Esophagus muscularis mucosa (tissue), 4 donors: Measurements from ENCODE around the gene TERT. TPM values are rescaled to one million over a fixed set of nuclear protein-coding genes. Genes with fewer than 3 reads are reported as not detected.

Experiments
- DNase-seq: peaks from one replicate; pipeline ENCODE4 v3.0.0-alpha.2; 2017; ENCODE audit errors: extremely low spot score
- H3K27ac ChIP-seq, 4 donors: fragments of 200-600 bp; sonication (generic); replicated peaks in 1 of 4; 1 replicate in 3 of 4; 2 replicates in 1 of 4; pipeline ENCODE4 v1.5.1; 2016 to 2019; ENCODE audit warnings: mild to moderate bottlenecking in 1 of 4
- H3K27me3 ChIP-seq, 4 donors: fragments of 200-600 bp; sonication (generic); one replicate each; pipeline versions ENCODE4 v1.5.1 to v1.6.0; 2016 to 2019
- H3K36me3 ChIP-seq, 4 donors: fragments of 200-600 bp; sonication (generic); one replicate each; pipeline ENCODE4 v1.5.1; 2016 to 2019
- H3K4me1 ChIP-seq, 4 donors: fragments of 200-600 bp; sonication (generic); one replicate each; pipeline ENCODE4 v1.5.1; 2016 to 2019
- H3K4me3 ChIP-seq, 4 donors: fragments of 200-600 bp; sonication (generic); 1 replicate in 2 of 4; 2 replicates in 2 of 4; pipeline ENCODE4 v1.5.1; 2016 to 2019; ENCODE audit warnings: mild to moderate bottlenecking in 4 of 4, moderate library complexity in 1 of 4
- H3K9me3 ChIP-seq, 4 donors: fragments of 200-600 bp; sonication (generic); 1 replicate in 3 of 4; 2 replicates in 1 of 4; pipeline ENCODE4 v1.5.1; 2016 to 2019
- CTCF ChIP-seq, 3 experiments: fragments of 200-600 bp in 2 of 3; fragments of 450-650 bp in 1 of 3; sonication (generic) in 2 of 3; IDR thresholded peaks; one replicate each; pipeline ENCODE4 v1.5.1; 2017 to 2019; ENCODE audit warnings: antibody characterized with exemption in 3 of 3, mild to moderate bottlenecking in 2 of 3, moderate library complexity in 1 of 3
- EP300 ChIP-seq: sonication (generic); formaldehyde crosslinking; IDR thresholded peaks from one replicate; pipeline ENCODE4 v1.6.1; 2017; ENCODE audit warnings: antibody characterized with exemption
- POLR2A ChIP-seq: fragments of 450-650 bp; IDR thresholded peaks from one replicate; pipeline ENCODE4 v1.6.1; 2017; ENCODE audit warnings: antibody characterized with exemption, moderate library complexity, mild to moderate bottlenecking, low read depth
- POLR2AphosphoS5 ChIP-seq, 2 donors: sonication (generic); formaldehyde crosslinking; IDR thresholded peaks; one replicate each; pipeline ENCODE4 v1.6.1; 2017; ENCODE audit warnings: antibody characterized with exemption in 2 of 2
- WGBS: methylation state at CpG from one replicate; pipeline ENCODE4 v1.1.5; 2018; 5-methylcytosine and 5-hydroxymethylcytosine counted together
- intact Hi-C: fragments of 100-400 bp; cut with DNase I; formaldehyde crosslinking; loops from one replicate; pipeline ENCODE4 v1.15.1; 2023
- total RNA-seq, 4 donors: library from RNA; depleted of rRNA; stranded (reverse); fragments of >200 nt; gene quantifications; one replicate each; pipeline versions ENCODE4 v1.1.0 to v1.2.1, GENCODE V29; 2016

TERT gene
- total RNA-seq, 4 donors from 2014 or later: not detected

- WGBS: 22% methylated on average over 14 of the region's 14 CpGs
- TF ChIP-seq CTCF (IDR thresholded peaks at IDR 0.05): no peak
- no peak for TF ChIP-seq POLR2AphosphoS5 (IDR thresholded peaks at IDR 0.05)
- no peak for TF ChIP-seq EP300
- no peak for TF ChIP-seq POLR2A
- Histone ChIP-seq H3K27ac (no peak overlapping the region), H3K27me3 (peaks cover 0 to 90% (median 0%) of the 10 kb centered on the region in 4 donors), H3K9me3 (no peaks in the 10 kb centered on the region), H3K4me3 (no peak overlapping the region), H3K36me3 (no peaks in the 10 kb centered on the region), H3K4me1 (no peaks in the 10 kb centered on the region)
- DNase-seq: no peak
- intact Hi-C loops: no loop called here
Observed at GRCh38 chr5:1227667-1228066, 67.2 kb downstream of the TERT start.

GRCh38 chr5:1226839-1227581 is 67.9 kb downstream of the TERT start:
- no peaks in the 10 kb centered on the region for H3K9me3 ChIP-seq
- H3K4me1 ChIP-seq: no peaks in the 10 kb centered on the region
- no peak overlapping the region for H3K4me3 ChIP-seq
- DNase-seq: no peak
- intact Hi-C loops: no loop called here
- whole genome bisulfite sequencing: 76% methylated on average over 50 of the region's 50 CpGs
- H3K36me3 ChIP-seq: no peaks in the 10 kb centered on the region
- H3K27ac ChIP-seq: no peak overlapping the region
- H3K27me3 ChIP-seq: peaks cover 0 to 84% (median 0%) of the 10 kb centered on the region in 4 donors
- TF ChIP-seq POLR2AphosphoS5 (IDR thresholded peaks at IDR 0.05) (no peak), CTCF (IDR thresholded peaks at IDR 0.05) (no peak), EP300 (no peak), POLR2A (no peak)

DNA sequence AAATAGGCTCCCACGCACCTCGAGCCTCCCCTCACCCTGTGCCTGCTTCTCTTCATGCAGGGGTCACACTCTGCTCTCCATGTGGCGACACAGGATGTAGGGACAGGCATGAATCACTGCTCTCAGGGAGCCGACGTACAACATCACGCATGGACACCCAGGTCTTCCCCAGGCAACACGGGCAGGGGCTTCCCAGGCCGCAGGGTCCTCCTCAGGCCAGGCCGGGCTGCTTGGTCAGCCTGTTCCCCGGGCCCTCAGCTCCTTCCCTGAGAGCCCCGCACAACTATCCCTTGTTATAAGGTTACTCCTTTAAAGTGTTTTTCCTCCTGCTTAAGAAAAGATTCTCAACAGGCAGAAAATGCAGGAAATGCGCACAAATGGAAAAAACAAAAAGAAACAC is 68.6 kb downstream of the TERT start:
- H3K36me3 ChIP-seq: no peaks in the 10 kb centered on the region
- H3K27ac ChIP-seq: no peak overlapping the region
- intact Hi-C loops: no loop called here
- no peak for DNase-seq
- no peaks in the 10 kb centered on the region for H3K9me3 ChIP-seq
- H3K4me1 ChIP-seq: no peaks in the 10 kb centered on the region
- H3K27me3 ChIP-seq: peaks cover 0 to 77% (median 0%) of the 10 kb centered on the region in 4 donors
- WGBS: 87% methylated on average over 12 of the region's 12 CpGs
- TF ChIP-seq CTCF (IDR thresholded peaks at IDR 0.05): no peak
- TF ChIP-seq POLR2AphosphoS5 (IDR thresholded peaks at IDR 0.05): no peak
- no peak for TF ChIP-seq EP300
- TF ChIP-seq POLR2A: no peak
- H3K4me3 ChIP-seq: no peak overlapping the region

GRCh38 chr5:1225081-1225480 is 69.8 kb downstream of the TERT start, which contains the start of gene SLC6A18:
SLC6A18 (plus strand) TSS chr5:1225381; CDS start chr5:1225478, 97 bp downstream.
- Histone ChIP-seq H3K4me1 (no peaks in the 10 kb centered on the region), H3K36me3 (no peaks in the 10 kb centered on the region), H3K27me3 (peaks cover 0 to 74% (median 0%) of the 10 kb centered on the region in 4 donors), H3K27ac (no peak within 1 kb of the TSS), H3K4me3 (no peak within 1 kb of the TSS), H3K9me3 (no peaks in the 10 kb centered on the region)
- 75% methylated on average over 11 of the region's 11 CpGs for WGBS
- intact Hi-C loops: no loop called here
- TF ChIP-seq CTCF (IDR thresholded peaks at IDR 0.05) (no peak), POLR2A (no peak), POLR2AphosphoS5 (IDR thresholded peaks at IDR 0.05) (no peak), EP300 (no peak)
- no peak for DNase-seq
